Transverse colon (tissue), 4 donors: ENCODE results near the gene BAMBI. TPM values are rescaled to one million over a fixed set of nuclear protein-coding genes. Genes with fewer than 3 reads are reported as not detected.

Experiments used
- DNase-seq: peaks from one replicate; pipeline ENCODE4 v3.0.0-alpha.2; 2019
- H3K27ac ChIP-seq, 4 donors: fragments of 200-600 bp; sonication (generic); 2 replicates each; pipeline ENCODE4 v1.5.1; 2016 to 2018; ENCODE audit warnings: inconsistent platforms in 4 of 4
- H3K27me3 ChIP-seq: fragments of 200-600 bp; sonication (generic); 2 replicates; pipeline ENCODE4 v1.5.1; 2017; ENCODE audit warnings: inconsistent platforms
- H3K36me3 ChIP-seq, 4 donors: fragments of 200-600 bp; sonication (generic); 2 replicates each; pipeline ENCODE4 v1.5.1; 2017 to 2019; ENCODE audit warnings: inconsistent platforms in 4 of 4
- H3K4me1 ChIP-seq, 4 donors: fragments of 200-600 bp; sonication (generic); 2 replicates each; pipeline ENCODE4 v1.5.1; 2017 to 2020; ENCODE audit warnings: inconsistent platforms in 4 of 4
- H3K4me3 ChIP-seq, 4 donors: fragments of 200-600 bp; sonication (generic); 1 replicate in 1 of 4; 2 replicates in 3 of 4; pipeline versions ENCODE4 v1.5.1 to v1.6.1; 2017 to 2019; ENCODE audit warnings: inconsistent platforms in 4 of 4
- H3K9me3 ChIP-seq, 2 donors: fragments of 200-600 bp; sonication (generic); 2 replicates each; pipeline ENCODE4 v1.5.1; 2017 to 2019; ENCODE audit warnings: inconsistent platforms in 2 of 2
- EP300 ChIP-seq: sonication (generic); formaldehyde crosslinking; IDR thresholded peaks from one replicate; pipeline ENCODE4 v1.6.1; 2017; ENCODE audit warnings: antibody characterized with exemption, low read depth
- POLR2A ChIP-seq: fragments of 450-650 bp; IDR thresholded peaks from one replicate; pipeline ENCODE4 v1.6.1; 2016; ENCODE audit warnings: antibody characterized with exemption, mild to moderate bottlenecking, moderate library complexity
- POLR2AphosphoS5 ChIP-seq, 3 donors: sonication (generic); formaldehyde crosslinking; IDR thresholded peaks; one replicate each; pipeline ENCODE4 v1.6.1; 2016; ENCODE audit warnings: antibody characterized with exemption in 3 of 3
- WGBS, 2 donors: methylation state at CpG; one replicate each; pipeline ENCODE4 v1.1.5; 2018; ENCODE audit warnings: low coverage in 1 of 2; 5-methylcytosine and 5-hydroxymethylcytosine counted together
- in situ Hi-C, 4 donors: fragments of 200-750 bp; cut with MboI; loops; one replicate each; pipeline versions ENCODE4 v1.15.0 to v1.15.1; 2017; ENCODE audit warnings: low sequenced_read_pairs in 3 of 4, low pct_ligation_motif_present in 1 of 4, low pct_unique_long_range_greater_than_20kb in 1 of 4
- intact Hi-C: fragments of 100-400 bp; cut with DNase I; formaldehyde crosslinking; loops from one replicate; pipeline ENCODE4 v1.15.1; 2023; ENCODE audit warnings: low total_unique reads
- total RNA-seq, 4 donors: library from RNA; depleted of rRNA; stranded (reverse); fragments of >200 nt; gene quantifications; one replicate each; pipeline ENCODE4 v1.1.0, GENCODE V29; 2016
- TF ChIP-seq, protein P1 (sequence below), 5 experiments: fragments of 200-600 bp in 3 of 5; fragments of 450-650 bp in 2 of 5; sonication (generic) in 3 of 5; IDR thresholded peaks; 1 replicate in 2 of 5; 2 replicates in 3 of 5; pipeline ENCODE4 v1.5.1; 2016 to 2017; ENCODE audit warnings: antibody characterized with exemption in 5 of 5, inconsistent platforms in 3 of 5, mild to moderate bottlenecking in 2 of 5, moderate library complexity in 1 of 5

Gene BAMBI
- total RNA-seq, 4 donors from 2014 or later = 1.00 to 3.7 (median 1.2) TPM; not detected in 1

DNA sequence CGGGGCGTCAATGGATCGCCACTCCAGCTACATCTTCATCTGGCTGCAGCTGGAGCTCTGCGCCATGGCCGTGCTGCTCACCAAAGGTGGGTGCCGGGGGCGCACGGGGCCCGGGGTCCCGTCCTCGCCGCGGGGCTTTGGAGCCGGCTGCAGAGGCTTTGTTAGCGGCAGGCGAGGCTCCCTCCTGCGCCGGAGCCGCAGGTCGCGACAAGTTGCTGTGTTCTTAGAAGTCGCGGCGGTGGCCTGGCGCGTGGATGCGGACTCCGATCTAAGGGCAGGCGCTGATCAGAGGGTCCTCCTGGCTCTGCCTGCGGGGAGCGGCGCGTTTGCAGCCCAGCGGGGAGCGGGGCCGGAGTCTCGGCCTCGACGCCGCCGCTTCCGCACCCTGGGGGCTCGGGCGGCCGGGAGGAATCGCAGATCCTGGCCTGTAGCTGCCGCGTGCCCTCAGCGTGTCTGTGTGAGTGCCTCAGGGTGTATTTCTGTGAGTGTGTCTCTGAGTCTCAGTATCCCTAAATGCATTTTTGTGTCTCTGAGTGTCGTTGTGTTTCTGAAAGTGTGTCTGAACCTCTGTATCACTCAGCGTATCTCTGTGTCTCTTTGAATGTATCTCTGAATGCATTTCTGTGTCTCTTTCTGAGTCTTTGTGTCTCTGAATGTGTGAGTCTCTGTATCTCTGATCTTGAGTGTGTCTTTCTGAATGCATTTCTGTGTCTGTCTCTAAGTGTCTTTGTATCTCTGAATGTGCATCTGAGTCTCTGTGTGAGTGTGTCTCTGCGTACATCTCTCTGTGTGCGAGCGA, 766 bp downstream of the BAMBI start:
- in situ Hi-C loops = loop anchor here in 1 of 4 donors (10.0 kb wide), 1 partner anchor 317 kb away; no protein-coding TSS in a partner anchor
- no peaks in the 10 kb centered on the region for H3K9me3 ChIP-seq
- TF ChIP-seq EP300 = no peak
- intact Hi-C loops = no loop called here
- H3K36me3 ChIP-seq = no peaks in the 10 kb centered on the region
- H3K4me1 ChIP-seq = peaks cover 0 to 41% (median 35%) of the 10 kb centered on the region in 4 donors
- H3K27ac ChIP-seq = peak overlapping the region; percentile 60 to 75 (median 70)
- WGBS, 2 donors = 5% methylated on average over 32 of the region's 54 CpGs; no CpG with 5 or more reads in 1 of the 2 donors
- peak overlapping the region; percentile 65 to 79 (median 68) for H3K4me3 ChIP-seq
- peaks cover 80% of the 10 kb centered on the region for H3K27me3 ChIP-seq
- DNase-seq = peak; percentile 13

DNA sequence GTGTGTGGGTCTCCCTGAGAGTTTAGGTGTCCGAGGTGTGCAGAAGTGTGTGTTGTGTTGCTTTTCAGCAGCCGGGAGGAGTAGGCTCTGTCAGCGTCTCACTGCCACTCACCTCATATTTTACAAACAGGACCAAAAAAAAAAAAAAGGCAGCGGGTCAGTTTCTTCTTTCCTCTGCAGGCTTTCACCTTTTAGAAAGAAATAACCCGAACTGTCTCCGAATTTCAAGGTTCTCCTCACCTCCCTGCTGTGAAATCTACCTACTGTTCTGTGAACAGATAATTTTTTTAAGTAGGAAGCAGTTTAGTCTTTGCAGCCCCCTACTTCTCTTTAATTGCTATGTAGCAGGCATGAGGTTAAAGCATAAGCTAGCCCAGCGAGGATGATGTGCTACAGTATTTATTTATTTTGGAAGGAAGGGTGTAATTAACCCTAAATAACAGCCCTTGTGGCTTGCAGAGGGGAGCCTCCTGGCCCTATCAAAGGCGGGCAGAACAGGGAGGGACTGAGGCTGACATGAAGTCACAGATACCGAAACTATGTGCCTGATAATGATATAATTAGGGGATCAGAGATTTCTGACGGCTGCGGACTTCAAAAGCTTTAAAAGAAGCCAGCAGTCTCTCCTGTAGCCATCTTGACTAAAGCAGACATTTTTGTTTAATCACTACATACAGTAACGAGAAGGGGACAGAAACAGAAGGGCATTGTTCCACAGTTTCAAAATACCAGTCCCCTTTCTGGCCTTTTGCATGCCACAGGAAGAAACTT, 1.6 kb downstream of the BAMBI start:
- Histone ChIP-seq H3K9me3 (no peaks in the 10 kb centered on the region), H3K4me3 (peak overlapping the region in 3 of 4 donors; percentile 65 to 70 (median 67)), H3K36me3 (no peaks in the 10 kb centered on the region), H3K27me3 (peaks cover 73% of the 10 kb centered on the region), H3K4me1 (peaks cover 0 to 41% (median 35%) of the 10 kb centered on the region in 4 donors), H3K27ac (peak overlapping the region in 2 of 4 donors; percentile 60 to 69)
- no peak for DNase-seq
- 10 to 17% methylated on average over 4 to 12 of the region's 12 CpGs for WGBS, 2 donors
- TF ChIP-seq POLR2AphosphoS5 (IDR thresholded peaks at IDR 0.05) (no peak), POLR2A (no peak), EP300 (no peak)
- TF ChIP-seq, protein P1, sequence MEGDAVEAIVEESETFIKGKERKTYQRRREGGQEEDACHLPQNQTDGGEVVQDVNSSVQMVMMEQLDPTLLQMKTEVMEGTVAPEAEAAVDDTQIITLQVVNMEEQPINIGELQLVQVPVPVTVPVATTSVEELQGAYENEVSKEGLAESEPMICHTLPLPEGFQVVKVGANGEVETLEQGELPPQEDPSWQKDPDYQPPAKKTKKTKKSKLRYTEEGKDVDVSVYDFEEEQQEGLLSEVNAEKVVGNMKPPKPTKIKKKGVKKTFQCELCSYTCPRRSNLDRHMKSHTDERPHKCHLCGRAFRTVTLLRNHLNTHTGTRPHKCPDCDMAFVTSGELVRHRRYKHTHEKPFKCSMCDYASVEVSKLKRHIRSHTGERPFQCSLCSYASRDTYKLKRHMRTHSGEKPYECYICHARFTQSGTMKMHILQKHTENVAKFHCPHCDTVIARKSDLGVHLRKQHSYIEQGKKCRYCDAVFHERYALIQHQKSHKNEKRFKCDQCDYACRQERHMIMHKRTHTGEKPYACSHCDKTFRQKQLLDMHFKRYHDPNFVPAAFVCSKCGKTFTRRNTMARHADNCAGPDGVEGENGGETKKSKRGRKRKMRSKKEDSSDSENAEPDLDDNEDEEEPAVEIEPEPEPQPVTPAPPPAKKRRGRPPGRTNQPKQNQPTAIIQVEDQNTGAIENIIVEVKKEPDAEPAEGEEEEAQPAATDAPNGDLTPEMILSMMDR (IDR thresholded peaks at IDR 0.05) = no peak
- intact Hi-C loops = no loop called here
- in situ Hi-C loops = loop anchor here in 1 of 4 donors (10.0 kb wide), 1 partner anchor 316 kb away; no protein-coding TSS in a partner anchor

DNA sequence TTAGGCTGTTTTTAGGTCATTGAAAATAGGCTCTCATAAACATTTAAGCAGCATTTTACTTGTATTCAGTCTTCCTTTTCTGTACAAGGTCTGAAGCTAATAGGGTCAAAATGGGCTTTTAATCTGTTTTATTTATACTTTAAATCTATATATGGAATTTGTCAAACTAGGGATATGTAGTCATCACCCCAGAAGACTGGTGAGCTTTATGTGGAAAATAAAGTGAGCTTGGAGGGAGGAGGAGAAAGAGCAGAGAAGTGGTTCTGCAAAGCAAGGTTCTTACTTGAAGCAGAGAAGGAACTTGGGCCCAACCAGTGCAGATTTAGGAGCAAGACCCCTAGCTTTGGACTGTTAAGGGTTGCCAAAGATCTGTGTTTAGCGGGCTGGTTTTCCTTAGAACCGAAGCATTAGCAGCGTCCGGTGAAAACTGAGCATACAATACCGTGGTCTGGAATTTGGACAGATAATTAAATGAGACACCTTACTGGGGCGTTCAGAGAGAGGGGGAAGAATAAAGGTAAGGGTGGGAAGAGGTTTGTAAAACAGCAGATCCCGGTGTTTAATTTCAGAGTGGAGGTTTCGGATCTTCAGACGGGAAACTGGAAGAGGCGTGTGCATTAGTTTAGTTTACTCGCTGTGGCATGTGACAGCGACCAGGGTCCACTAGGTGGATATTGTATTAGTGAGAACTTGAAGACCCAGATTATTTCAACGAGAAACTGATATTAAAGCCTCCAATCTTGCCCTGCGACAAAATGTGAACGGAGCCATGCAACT, 2.4 kb downstream of the BAMBI start:
- DNase-seq = no peak
- intact Hi-C loops (no loop called here), in situ Hi-C loops (loop anchor here in 2 of 4 donors (10.0 kb wide), 1 partner anchor 315 kb away; no protein-coding TSS in a partner anchor)
- Histone ChIP-seq H3K36me3 (no peaks in the 10 kb centered on the region), H3K4me1 (peaks cover 0 to 41% (median 35%) of the 10 kb centered on the region in 4 donors), H3K9me3 (no peaks in the 10 kb centered on the region), H3K27me3 (peaks cover 66% of the 10 kb centered on the region), H3K27ac (peak overlapping the region in 1 of 4 donors; percentile 21), H3K4me3 (peak overlapping the region in 2 of 4 donors; percentile 67 to 70)
- WGBS, 2 donors = 14 to 35% methylated on average over 7 to 15 of the region's 15 CpGs
- TF ChIP-seq EP300 (no peak), POLR2A (no peak)
- TF ChIP-seq, protein P1 (IDR thresholded peaks at IDR 0.05) = peak in 4 of 5 experiments; percentile 22 to 29 (median 23)

DNA sequence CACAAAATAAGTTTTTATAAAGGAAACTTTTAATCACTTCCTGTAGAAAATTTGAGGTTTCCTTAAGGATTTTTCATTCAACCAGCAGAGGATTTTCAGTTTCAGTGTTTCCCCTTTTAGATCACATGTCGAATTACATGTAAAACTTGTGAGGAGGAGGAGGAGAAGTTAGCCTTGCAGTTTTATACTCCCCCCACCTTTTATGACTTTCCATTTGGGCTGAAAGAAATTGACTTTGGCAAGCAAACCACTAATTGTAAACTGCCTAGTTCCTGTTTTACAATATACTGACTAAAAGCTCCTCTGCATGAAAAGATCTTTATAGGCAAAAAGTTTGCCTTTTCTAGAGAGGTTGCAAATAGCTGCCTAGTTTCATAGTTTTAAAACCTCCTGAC, 3.0 kb downstream of the BAMBI start:
- in situ Hi-C loops = loop anchor here in 1 of 4 donors (10.0 kb wide), 1 partner anchor 314 kb away; no protein-coding TSS in a partner anchor
- no peak for TF ChIP-seq EP300
- TF ChIP-seq, protein P1 (IDR thresholded peaks at IDR 0.05) = peak in 2 of 5 experiments; percentile 3 to 4
- TF ChIP-seq POLR2A = no peak
- no peak for TF ChIP-seq POLR2AphosphoS5 (IDR thresholded peaks at IDR 0.05)
- intact Hi-C loops = no loop called here
- H3K9me3 ChIP-seq = no peaks in the 10 kb centered on the region
- peak overlapping the region in 1 of 4 donors; percentile 21 for H3K27ac ChIP-seq
- peaks cover 0 to 41% (median 35%) of the 10 kb centered on the region in 4 donors for H3K4me1 ChIP-seq
- 7 to 33% methylated on average over 1 of the region's 1 CpG for WGBS, 2 donors
- H3K36me3 ChIP-seq = no peaks in the 10 kb centered on the region
- peak overlapping the region in 1 of 4 donors; percentile 67 for H3K4me3 ChIP-seq
- peaks cover 60% of the 10 kb centered on the region for H3K27me3 ChIP-seq
- no peak for DNase-seq
